Ishikawa (cell line): Measurements from ENCODE around the gene ISOC2.

Experiments
- CEBPB ChIP-seq: IDR thresholded peaks from 2 replicates; pipeline ENCODE4 v1.6.1; 2012
- EP300 ChIP-seq: IDR thresholded peaks from 2 replicates; pipeline ENCODE4 v1.6.1; 2012; ENCODE audit warnings: borderline replicate concordance
- MAX ChIP-seq: IDR thresholded peaks from 2 replicates; pipeline ENCODE4 v1.6.1; 2012
- RAD21 ChIP-seq: IDR thresholded peaks from 2 replicates; pipeline ENCODE4 v1.6.1; 2012; ENCODE audit warnings: low read depth
- TCF12 ChIP-seq: IDR thresholded peaks from 2 replicates; pipeline ENCODE4 v1.6.1; 2012; ENCODE audit warnings: low read depth
- TEAD4 ChIP-seq: IDR thresholded peaks from 2 replicates; pipeline ENCODE4 v1.6.1; 2012
- ZBTB7A ChIP-seq: IDR thresholded peaks from 2 replicates; pipeline ENCODE4 v1.6.1; 2012; ENCODE audit warnings: low read depth

- no peak for TF ChIP-seq CEBPB
- no peak for TF ChIP-seq MAX
- TF ChIP-seq TEAD4: no peak
- TF ChIP-seq EP300: no peak
- no peak for TF ChIP-seq RAD21
- TF ChIP-seq TCF12: no peak
- no peak for TF ChIP-seq ZBTB7A
These were observed 27.7 kb upstream of the ISOC2 start for GRCh38 chr19:55488986-55489710.
